Common myeloid progenitor, CD34-positive (primary cell): ENCODE results near the gene COL15A1.

ENCODE experiments used
- CTCF ChIA-PET: fragments of 350-600 bp; sonication (Branson Sonifier 250); formaldehyde crosslinking; loops from one replicate; lab custom pipeline; 2021; ENCODE audit warnings: antibody characterized with exemption; lab: Charles Lee
- POLR2A ChIA-PET: fragments of 350-600 bp; sonication (Branson Sonifier 250); formaldehyde crosslinking; loops from one replicate; lab custom pipeline; 2021; ENCODE audit warnings: antibody characterized with exemption; lab: Charles Lee
- DNase-seq, 3 donors: peaks; one replicate each; pipeline versions ENCODE4 v3.0.0 to v3.0.0-alpha.2; 2013
- H3K27ac ChIP-seq, 2 experiments: 1 replicate in 1 of 2; 2 replicates in 1 of 2; pipeline ENCODE4 v1.7.0; 2013; ENCODE audit warnings: inconsistent platforms in 2 of 2, low read length in 2 of 2, mild to moderate bottlenecking in 2 of 2, low read depth in 1 of 2, moderate library complexity in 1 of 2; ENCODE audit not compliant: severe bottlenecking in 2 of 2, insufficient read depth in 1 of 2, poor library complexity in 1 of 2
- H3K27me3 ChIP-seq, 5 experiments: replicated peaks in 2 of 5; 1 replicate in 3 of 5; 2 replicates in 2 of 5; pipeline versions ENCODE4 v1.6.1 to v1.7.0; 2013; ENCODE audit warnings: low read length in 4 of 5, mild to moderate bottlenecking in 2 of 5, moderate library complexity in 2 of 5, inconsistent platforms in 1 of 5; ENCODE audit not compliant: insufficient read depth in 5 of 5, control insufficient read depth in 4 of 5
- H3K36me3 ChIP-seq, 4 experiments: 1 replicate in 2 of 4; 2 replicates in 2 of 4; pipeline versions ENCODE4 v1.6.1 to v1.7.0; 2013; ENCODE audit warnings: low read length in 3 of 4, control low read depth in 1 of 4, mild to moderate bottlenecking in 1 of 4; ENCODE audit not compliant: control insufficient read depth in 4 of 4, insufficient read depth in 4 of 4
- H3K4me1 ChIP-seq, 4 experiments: 1 replicate in 3 of 4; 2 replicates in 1 of 4; pipeline versions ENCODE4 v1.6.1 to v1.7.1; 2013; ENCODE audit warnings: low read length in 3 of 4, mild to moderate bottlenecking in 3 of 4, control low read depth in 1 of 4, inconsistent platforms in 1 of 4, moderate library complexity in 1 of 4; ENCODE audit not compliant: control insufficient read depth in 4 of 4, insufficient read depth in 4 of 4; ENCODE audit errors: control extremely low read depth in 1 of 4
- H3K4me3 ChIP-seq, 7 experiments: 1 replicate in 4 of 7; 2 replicates in 3 of 7; pipeline versions ENCODE4 v1.5.1 to v1.7.0; 2013; ENCODE audit warnings: mild to moderate bottlenecking in 7 of 7, low read length in 6 of 7, moderate library complexity in 6 of 7, inconsistent platforms in 2 of 7, low read depth in 2 of 7, control low read depth in 1 of 7; ENCODE audit not compliant: insufficient read depth in 4 of 7, control insufficient read depth in 1 of 7; ENCODE audit errors: extremely low read depth in 1 of 7
- H3K9me3 ChIP-seq, 5 experiments: 1 replicate in 4 of 5; 2 replicates in 1 of 5; pipeline versions ENCODE4 v1.6.1 to v1.7.1; 2013; ENCODE audit warnings: low read length in 4 of 5, mild to moderate bottlenecking in 2 of 5, inconsistent platforms in 1 of 5, low read depth in 1 of 5, moderate library complexity in 1 of 5; ENCODE audit not compliant: control insufficient read depth in 4 of 5, insufficient read depth in 2 of 5; ENCODE audit errors: control extremely low read depth in 1 of 5
- WGBS: methylation state at CpG from one replicate; pipeline ENCODE4 v1.1.5; 2013; ENCODE audit not compliant: insufficient coverage; 5-methylcytosine and 5-hydroxymethylcytosine counted together

COL15A1 gene

DNA sequence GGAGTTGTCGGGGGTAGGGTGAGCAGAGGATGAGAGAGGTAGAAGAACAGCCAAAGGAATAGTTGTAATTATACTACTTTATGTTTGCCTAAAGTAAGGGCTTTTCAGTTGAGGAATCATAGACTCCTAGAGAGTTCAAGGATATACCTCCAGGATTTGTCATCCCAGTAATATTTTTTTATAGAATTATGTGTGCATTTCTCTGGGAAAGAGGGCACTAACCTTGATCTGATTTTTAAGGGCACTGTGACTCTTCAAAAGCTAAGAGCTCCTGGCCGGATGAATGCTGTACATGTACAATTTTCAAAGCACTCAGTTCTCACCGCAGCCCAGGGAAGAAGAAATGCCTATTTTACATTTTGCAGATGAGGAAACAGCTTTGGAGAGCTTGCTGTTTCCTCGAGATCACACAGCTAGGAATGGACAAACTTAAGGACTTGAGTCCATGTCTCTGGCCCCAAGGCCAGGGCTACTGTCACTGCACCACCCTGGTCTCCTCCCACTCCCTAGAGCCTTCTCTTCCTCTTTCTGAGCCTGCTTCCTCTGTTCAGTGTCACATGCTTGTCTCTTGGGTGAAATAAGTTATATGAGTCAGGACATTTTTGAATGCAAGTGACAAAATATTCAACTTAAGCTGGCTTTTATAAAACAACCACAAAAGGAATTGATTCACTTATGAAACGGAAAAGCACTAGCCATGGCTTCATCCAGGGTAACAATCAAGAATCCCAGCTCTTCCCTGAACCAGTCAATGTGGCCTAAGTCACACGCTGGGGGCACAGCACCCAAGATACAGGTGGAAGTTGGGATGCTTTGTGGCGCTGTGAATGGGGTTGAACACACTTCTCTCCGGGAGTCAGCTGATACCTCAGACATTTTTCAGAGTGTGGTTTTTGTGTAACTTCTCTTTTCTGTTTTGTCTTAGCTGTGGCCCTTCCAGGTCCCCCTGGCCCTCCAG, 115.5 kb downstream of the COL15A1 start:
- Histone ChIP-seq H3K4me3 (peak overlapping the region in 5 of 7 experiments; percentile 21 to 57 (median 33)), H3K4me1 (peaks cover 38 to 67% (median 42%) of the 10 kb centered on the region in 4 experiments), H3K27me3 (no peaks in the 10 kb centered on the region), H3K36me3 (no peaks in the 10 kb centered on the region), H3K27ac (peak overlapping the region in 1 of 2 experiments; percentile 73), H3K9me3 (no peaks in the 10 kb centered on the region)
- DNase-seq = peak; percentile 70 to 94 (median 90)
- WGBS = 10% methylated on average over 6 of the region's 8 CpGs
- ChIA-PET POLR2A (interaction anchor here (0.5 to 1.0 kb wide), 3 partner anchors 12 to 843 kb away, joined by 3 to 5 read pairs (median 3); partner anchors contain the start of gene TGFBR1), CTCF (interaction anchor here (1.1 to 2.7 kb wide), 10 partner anchors 10 to 79 kb away, joined by 3 to 22 read pairs (median 4); partner anchors contain the start of gene TGFBR1)

DNA sequence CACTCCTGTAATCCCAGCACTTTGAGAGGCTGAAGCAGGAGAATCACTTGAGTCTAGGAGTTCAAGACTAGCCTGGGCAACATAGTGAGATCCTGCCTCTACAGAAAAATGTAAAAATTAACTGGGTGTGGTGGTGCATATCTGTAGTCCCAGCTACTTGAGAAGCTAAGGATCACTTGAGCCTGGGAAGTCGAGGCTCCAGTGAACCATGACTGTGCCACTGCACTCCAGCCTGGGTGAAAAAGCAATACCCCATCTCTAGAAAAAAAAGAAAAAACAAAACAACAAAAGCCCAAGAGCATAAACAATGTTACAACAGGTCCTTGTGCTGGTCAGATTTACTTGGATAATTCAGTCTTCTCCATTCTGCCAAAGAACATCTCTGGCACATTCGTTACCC, 116.9 kb downstream of the COL15A1 start:
- Histone ChIP-seq H3K36me3 (no peaks in the 10 kb centered on the region), H3K27ac (no peak overlapping the region), H3K9me3 (no peaks in the 10 kb centered on the region), H3K27me3 (no peaks in the 10 kb centered on the region), H3K4me1 (peaks cover 38 to 64% (median 42%) of the 10 kb centered on the region in 4 experiments), H3K4me3 (no peak overlapping the region)
- POLR2A ChIA-PET = no interaction called here
- CTCF ChIA-PET = interaction anchor here (1.3 to 2.0 kb wide), 3 partner anchors 24 to 92 kb away, joined by 4 to 5 read pairs (median 5); partner anchors contain the start of gene TGFBR1
- DNase-seq = no peak
- 100% methylated on average over 2 of the region's 2 CpGs for WGBS

DNA sequence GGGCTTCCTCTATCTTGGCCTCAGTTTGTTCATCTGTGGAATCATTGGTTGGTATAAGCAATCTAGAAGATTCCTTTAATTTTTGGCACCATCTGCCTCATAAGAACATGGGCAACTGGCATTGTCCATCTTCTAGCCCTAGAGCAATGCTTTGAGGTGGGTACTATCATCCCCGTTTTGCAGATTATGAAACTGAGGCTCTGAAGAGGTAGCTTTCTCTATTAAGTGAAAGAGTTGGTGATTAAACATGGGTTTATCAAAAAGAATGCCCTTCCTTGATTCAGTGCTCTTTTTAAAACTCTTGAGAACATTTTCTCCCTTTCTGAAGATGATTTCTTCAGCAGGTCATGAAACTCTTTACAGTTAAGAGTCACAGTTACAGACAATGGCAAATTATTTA, 118.8 kb downstream of the COL15A1 start:
- no CpG with 5 or more reads among the region's 1 CpG for WGBS
- H3K4me1 ChIP-seq = peaks cover 22 to 45% (median 33%) of the 10 kb centered on the region in 4 experiments
- no peak overlapping the region for H3K27ac ChIP-seq
- H3K36me3 ChIP-seq = no peaks in the 10 kb centered on the region
- ChIA-PET CTCF (interaction anchor here (1.1 kb wide), 1 partner anchor 17 kb away, joined by 3 read pairs; no protein-coding TSS in a partner anchor), POLR2A (no interaction called here)
- H3K4me3 ChIP-seq = no peak overlapping the region
- H3K27me3 ChIP-seq = no peaks in the 10 kb centered on the region
- no peak for DNase-seq
- no peaks in the 10 kb centered on the region for H3K9me3 ChIP-seq

DNA sequence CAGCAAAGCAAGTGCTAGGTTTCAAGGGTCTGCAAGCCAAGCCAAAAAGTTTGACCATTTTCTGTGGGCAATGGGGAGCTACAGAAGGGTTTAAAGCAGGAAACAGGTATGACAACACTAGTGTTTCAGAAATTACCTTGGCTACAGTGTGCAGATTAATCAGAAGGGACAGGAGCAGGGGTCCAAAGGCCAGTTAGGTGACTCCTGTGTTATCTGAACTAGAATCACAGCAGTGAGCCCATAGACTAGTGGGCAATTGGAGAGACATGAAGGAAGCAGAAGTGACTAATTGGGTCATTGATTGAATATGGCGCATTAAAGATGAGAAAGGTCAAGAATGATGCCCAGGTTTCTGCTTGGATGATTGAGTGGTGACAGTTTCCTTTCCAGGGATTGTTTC, 119.8 kb downstream of the COL15A1 start:
- ChIA-PET POLR2A (no interaction called here), CTCF (interaction anchor here (1.1 kb wide), 1 partner anchor 16 kb away, joined by 3 read pairs; no protein-coding TSS in a partner anchor)
- no peak overlapping the region for H3K27ac ChIP-seq
- H3K27me3 ChIP-seq = no peaks in the 10 kb centered on the region
- WGBS = 100% methylated on average over 1 of the region's 1 CpG
- no peak overlapping the region for H3K4me3 ChIP-seq
- no peaks in the 10 kb centered on the region for H3K9me3 ChIP-seq
- DNase-seq = no peak
- H3K4me1 ChIP-seq = peaks cover 14 to 35% (median 23%) of the 10 kb centered on the region in 4 experiments
- H3K36me3 ChIP-seq = no peaks in the 10 kb centered on the region

- no peak for DNase-seq
- ChIA-PET CTCF (interaction anchor here (0.7 to 1.2 kb wide), 5 partner anchors 8 to 65 kb away, joined by 3 read pairs; no protein-coding TSS in a partner anchor), POLR2A (no interaction called here)
- H3K27ac ChIP-seq = no peak overlapping the region
- 89% methylated on average over 2 of the region's 3 CpGs for WGBS
- no peak overlapping the region for H3K4me3 ChIP-seq
- H3K4me1 ChIP-seq = peaks cover 0 to 15% (median 1%) of the 10 kb centered on the region in 4 experiments
- H3K36me3 ChIP-seq = no peaks in the 10 kb centered on the region
- H3K9me3 ChIP-seq = no peaks in the 10 kb centered on the region
- no peaks in the 10 kb centered on the region for H3K27me3 ChIP-seq
Measured at GRCh38 chr9:99066571-99066970, 122.9 kb downstream of the COL15A1 start.

DNA sequence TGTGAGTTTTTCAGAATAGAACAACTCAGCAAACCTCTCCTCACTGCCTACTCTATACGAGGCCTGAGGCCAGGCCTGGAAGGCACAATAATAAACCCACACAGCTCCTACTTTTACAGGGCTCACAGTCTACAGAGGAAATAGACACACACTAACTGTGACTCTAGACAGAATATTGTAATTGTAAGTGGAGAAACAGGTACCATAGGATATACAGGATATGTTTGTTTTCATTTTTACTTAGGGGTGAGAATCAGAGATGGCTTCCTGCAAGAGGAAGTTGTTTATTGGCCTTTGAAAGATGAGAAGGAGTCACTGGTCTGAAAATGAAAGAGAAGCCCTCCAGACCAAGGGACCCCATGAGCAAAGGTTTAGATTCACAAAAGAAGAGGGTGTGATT, 125.4 kb downstream of the COL15A1 start:
- no peak overlapping the region for H3K27ac ChIP-seq
- CTCF ChIA-PET = interaction anchor here (1.2 to 1.6 kb wide), 2 partner anchors 11 to 14 kb away, joined by 3 to 4 read pairs; no protein-coding TSS in a partner anchor
- DNase-seq = peak in 1 of 3 donors; percentile 26
- no peaks in the 10 kb centered on the region for H3K36me3 ChIP-seq
- WGBS = no CpG with 5 or more reads among the region's 1 CpG
- H3K27me3 ChIP-seq = no peaks in the 10 kb centered on the region
- no peaks in the 10 kb centered on the region for H3K9me3 ChIP-seq
- POLR2A ChIA-PET = no interaction called here
- no peak overlapping the region for H3K4me3 ChIP-seq
- H3K4me1 ChIP-seq = peaks cover 0 to 9% (median 1%) of the 10 kb centered on the region in 4 experiments
